Fibroblast of pulmonary artery (primary cell): ENCODE results near the gene R3HDML.
A peak's percentile ranks its signal among the peaks of the same experiment; 100 is the strongest.

Experiments used
- DNase-seq: peaks from one replicate; pipeline ENCODE4 v3.0.0-alpha.2; 2010; ENCODE audit warnings: low read depth
- H3K4me3 ChIP-seq: replicated peaks from 2 replicates; pipeline ENCODE4 v1.5.1; 2011; ENCODE audit warnings: low read depth, mild to moderate bottlenecking, control low read depth, low read length, moderate library complexity
- CTCF ChIP-seq: IDR thresholded peaks from 2 replicates; pipeline ENCODE4 v1.5.1; 2011; ENCODE audit warnings: mild to moderate bottlenecking, control low read depth, low read length, inconsistent platforms; ENCODE audit errors: missing control alignments

R3HDML gene

GRCh38 chr20:44384423-44385027 lies 47.7 kb downstream of the R3HDML start:
- H3K4me3 ChIP-seq, result no peak overlapping the region
- TF ChIP-seq CTCF, result peak; percentile 96
- peak; percentile 65 for DNase-seq

GRCh38 chr20:44388466-44389023 lies 51.7 kb downstream of the R3HDML start:
- peak; percentile 75 for DNase-seq
- H3K4me3 ChIP-seq, result no peak overlapping the region
- TF ChIP-seq CTCF, result peak; percentile 79

- no peak overlapping the region for H3K4me3 ChIP-seq
- no peak for DNase-seq
- no peak for TF ChIP-seq CTCF
Observed at GRCh38 chr20:44389871-44390270, 53.0 kb downstream of the R3HDML start.

- DNase-seq, result no peak
- no peak for TF ChIP-seq CTCF
- H3K4me3 ChIP-seq, result no peak overlapping the region
Observed at GRCh38 chr20:44390280-44390679, 53.4 kb downstream of the R3HDML start.

- DNase-seq, result no peak
- no peak for TF ChIP-seq CTCF
- no peak overlapping the region for H3K4me3 ChIP-seq
Observed at GRCh38 chr20:44392088-44392775, 55.4 kb downstream of the R3HDML start.

GRCh38 chr20:44392776-44393607 lies 56.1 kb downstream of the R3HDML start:
- DNase-seq, result no peak
- no peak for TF ChIP-seq CTCF
- H3K4me3 ChIP-seq, result no peak overlapping the region
